GM21515 (cell line): Measurements from ENCODE around the gene AARS2.

Experiments
- ATAC-seq: cut with Tn5 transposase; IDR thresholded peaks from one replicate; pipeline ENCODE4 v1.9.1; 2021; ENCODE audit not compliant: unreplicated experiment

Gene AARS2

GRCh38 chr6:44301782-44302564, 11.2 kb downstream of the AARS2 start:
- no peak for ATAC-seq

- ATAC-seq = no peak
Measured at GRCh38 chr6:44301106-44301505, 12.0 kb downstream of the AARS2 start.

- no peak for ATAC-seq
Measured at GRCh38 chr6:44300292-44300823, 12.8 kb downstream of the AARS2 start.

- no peak for ATAC-seq
Measured at GRCh38 chr6:44298864-44299263, 14.3 kb downstream of the AARS2 start.

GRCh38 chr6:44298055-44298803, 14.9 kb downstream of the AARS2 start:
- ATAC-seq = no peak

GRCh38 chr6:44297063-44298038, 15.8 kb downstream of the AARS2 start:
- no peak for ATAC-seq

- no peak for ATAC-seq
Measured at GRCh38 chr6:44294832-44295791, 18.0 kb downstream of the AARS2 start.

- ATAC-seq = no peak
Measured at GRCh38 chr6:44292661-44293365, 20.3 kb downstream of the AARS2 start.

GRCh38 chr6:44291841-44292240, 21.3 kb downstream of the AARS2 start:
- ATAC-seq = no peak

GRCh38 chr6:44289726-44290260, 23.4 kb downstream of the AARS2 start:
- ATAC-seq = no peak

- no peak for ATAC-seq
Measured at GRCh38 chr6:44286747-44287146, 26.4 kb downstream of the AARS2 start.

GRCh38 chr6:44286285-44286565, 26.9 kb downstream of the AARS2 start:
- no peak for ATAC-seq

GRCh38 chr6:44285552-44286284, 27.4 kb downstream of the AARS2 start:
- no peak for ATAC-seq

- no peak for ATAC-seq
Measured at GRCh38 chr6:44284867-44285266, 28.3 kb downstream of the AARS2 start.

- no peak for ATAC-seq
Measured at GRCh38 chr6:44284121-44284520, 29.0 kb downstream of the AARS2 start.

- ATAC-seq = no peak
Measured at GRCh38 chr6:44278774-44279697, 34.1 kb downstream of the AARS2 start.

GRCh38 chr6:44278315-44278714, 34.8 kb downstream of the AARS2 start:
- ATAC-seq = no peak
